ENCODE results near the gene SH3BP2. TPM values are rescaled to one million over a fixed set of nuclear protein-coding genes. Genes with fewer than 3 reads are reported as not detected.

Gene SH3BP2
- total RNA-seq, 1 experiment from 2014 or later: 52.8 TPM

GRCh38 chr4:2810388-2810787 lies 17.5 kb downstream of the SH3BP2 start:
- H3K4me1 ChIP-seq (ENCODE audit: control insufficient read depth in 1 of 2, insufficient read depth in 2 of 2, low read length in 2 of 2): peaks cover 19 to 38% of the 10 kb centered on the region in 2 experiments; a peak in 3 of 4 replicates
- no TSS peak for BruUV-seq (replicated peaks)
- no peaks in the 10 kb centered on the region for H3K9me2 ChIP-seq (ENCODE audit: insufficient read depth)
- H3K4me3 ChIP-seq (replicated peaks in 1 of 2; ENCODE audit: low read depth in 1 of 2, low read length in 2 of 2): no peak overlapping the region
- no peak for DNase-seq (ENCODE audit: low read depth, low spot score)
- H2AFZ ChIP-seq (ENCODE audit: low read depth, low read length, poor library complexity, severe bottlenecking): no peak overlapping the region
- H3K9ac ChIP-seq (ENCODE audit: low read length): no peak overlapping the region
- peaks cover 21% of the 10 kb centered on the region for H3K79me2 ChIP-seq (ENCODE audit: insufficient read depth, low read length)
- H3K27me3 ChIP-seq (ENCODE audit: insufficient read depth, low read length): no peaks in the 10 kb centered on the region
- no peak overlapping the region; the same call in 1 of the 2 replicates for H3K27ac ChIP-seq (ENCODE audit: low read depth, low read length)
- ChIA-PET CTCF (no interaction called here), POLR2A (no interaction called here), RAD21 (ENCODE audit: low non-redundant PET in 1 of 2, low total read pairs in 2 of 2, uncharacterized antibody in 2 of 2, unreplicated experiment in 2 of 2) (no interaction called here)
- ATAC-seq: no peak
- intact Hi-C loops (cut with micrococcal nuclease): no loop called here
- no peak for TF ChIP-seq CBX3 (IDR thresholded peaks at IDR 0.05; ENCODE audit: low read depth)
- TF ChIP-seq TCF7L2 (IDR thresholded peaks at IDR 0.05; ENCODE audit: borderline replicate concordance, extremely low read depth, insufficient read depth, insufficient read length): no peak
- TF ChIP-seq, protein P1, sequence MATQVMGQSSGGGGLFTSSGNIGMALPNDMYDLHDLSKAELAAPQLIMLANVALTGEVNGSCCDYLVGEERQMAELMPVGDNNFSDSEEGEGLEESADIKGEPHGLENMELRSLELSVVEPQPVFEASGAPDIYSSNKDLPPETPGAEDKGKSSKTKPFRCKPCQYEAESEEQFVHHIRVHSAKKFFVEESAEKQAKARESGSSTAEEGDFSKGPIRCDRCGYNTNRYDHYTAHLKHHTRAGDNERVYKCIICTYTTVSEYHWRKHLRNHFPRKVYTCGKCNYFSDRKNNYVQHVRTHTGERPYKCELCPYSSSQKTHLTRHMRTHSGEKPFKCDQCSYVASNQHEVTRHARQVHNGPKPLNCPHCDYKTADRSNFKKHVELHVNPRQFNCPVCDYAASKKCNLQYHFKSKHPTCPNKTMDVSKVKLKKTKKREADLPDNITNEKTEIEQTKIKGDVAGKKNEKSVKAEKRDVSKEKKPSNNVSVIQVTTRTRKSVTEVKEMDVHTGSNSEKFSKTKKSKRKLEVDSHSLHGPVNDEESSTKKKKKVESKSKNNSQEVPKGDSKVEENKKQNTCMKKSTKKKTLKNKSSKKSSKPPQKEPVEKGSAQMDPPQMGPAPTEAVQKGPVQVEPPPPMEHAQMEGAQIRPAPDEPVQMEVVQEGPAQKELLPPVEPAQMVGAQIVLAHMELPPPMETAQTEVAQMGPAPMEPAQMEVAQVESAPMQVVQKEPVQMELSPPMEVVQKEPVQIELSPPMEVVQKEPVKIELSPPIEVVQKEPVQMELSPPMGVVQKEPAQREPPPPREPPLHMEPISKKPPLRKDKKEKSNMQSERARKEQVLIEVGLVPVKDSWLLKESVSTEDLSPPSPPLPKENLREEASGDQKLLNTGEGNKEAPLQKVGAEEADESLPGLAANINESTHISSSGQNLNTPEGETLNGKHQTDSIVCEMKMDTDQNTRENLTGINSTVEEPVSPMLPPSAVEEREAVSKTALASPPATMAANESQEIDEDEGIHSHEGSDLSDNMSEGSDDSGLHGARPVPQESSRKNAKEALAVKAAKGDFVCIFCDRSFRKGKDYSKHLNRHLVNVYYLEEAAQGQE (IDR thresholded peaks at IDR 0.05; ENCODE audit: low read depth): no peak
- TF ChIP-seq, protein P2, sequence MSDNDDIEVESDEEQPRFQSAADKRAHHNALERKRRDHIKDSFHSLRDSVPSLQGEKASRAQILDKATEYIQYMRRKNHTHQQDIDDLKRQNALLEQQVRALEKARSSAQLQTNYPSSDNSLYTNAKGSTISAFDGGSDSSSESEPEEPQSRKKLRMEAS (IDR thresholded peaks at IDR 0.05): no peak
- TF ChIP-seq JUND (IDR thresholded peaks at IDR 0.05): no peak
- no peak for TF ChIP-seq ZNF274 (IDR thresholded peaks at IDR 0.05; ENCODE audit: low read depth, low read length)
- no peak for TF ChIP-seq SP1 (IDR thresholded peaks at IDR 0.05; ENCODE audit: low read depth)
- TF ChIP-seq CTCF (IDR thresholded peaks at IDR 0.05 in 2 of 3, conservative IDR thresholded peaks at IDR 0.05 in 1 of 3; ENCODE audit: borderline replicate concordance in 1 of 3, insufficient read depth in 1 of 3, low read depth in 2 of 3, low read length in 2 of 3): no peak
- no peak for TF ChIP-seq YY1 (IDR thresholded peaks at IDR 0.05; ENCODE audit: extremely low read depth, insufficient replicate concordance, low read depth, low read length)
- no peak for TF ChIP-seq ATF3 (IDR thresholded peaks at IDR 0.05)
- no peak for TF ChIP-seq RAD21 (IDR thresholded peaks at IDR 0.05; ENCODE audit: low read depth)
- TF ChIP-seq SRF (IDR thresholded peaks at IDR 0.05; ENCODE audit: low read depth): no peak
- H4K20me1 ChIP-seq (ENCODE audit: insufficient read depth): no peaks in the 10 kb centered on the region
- no peak overlapping the region; the same call in 1 of the 2 replicates for H3K4me2 ChIP-seq (ENCODE audit: low read length)
- H3K9me3 ChIP-seq (ENCODE audit: control insufficient read depth in 1 of 2, insufficient read depth in 1 of 2, low read depth in 1 of 2, low read length in 2 of 2): no peaks in the 10 kb centered on the region
- no peaks in the 10 kb centered on the region for H3K36me3 ChIP-seq (ENCODE audit: control insufficient read depth in 1 of 2, insufficient read depth in 2 of 2, low read length in 2 of 2)
